Measurements from ENCODE around the gene UGT2B17. TPM values are rescaled to one million over a fixed set of nuclear protein-coding genes. Genes with fewer than 3 reads are reported as not detected.

The UGT2B17 gene
- total RNA-seq, 2 experiments from 2014 or later, result not detected

DNA sequence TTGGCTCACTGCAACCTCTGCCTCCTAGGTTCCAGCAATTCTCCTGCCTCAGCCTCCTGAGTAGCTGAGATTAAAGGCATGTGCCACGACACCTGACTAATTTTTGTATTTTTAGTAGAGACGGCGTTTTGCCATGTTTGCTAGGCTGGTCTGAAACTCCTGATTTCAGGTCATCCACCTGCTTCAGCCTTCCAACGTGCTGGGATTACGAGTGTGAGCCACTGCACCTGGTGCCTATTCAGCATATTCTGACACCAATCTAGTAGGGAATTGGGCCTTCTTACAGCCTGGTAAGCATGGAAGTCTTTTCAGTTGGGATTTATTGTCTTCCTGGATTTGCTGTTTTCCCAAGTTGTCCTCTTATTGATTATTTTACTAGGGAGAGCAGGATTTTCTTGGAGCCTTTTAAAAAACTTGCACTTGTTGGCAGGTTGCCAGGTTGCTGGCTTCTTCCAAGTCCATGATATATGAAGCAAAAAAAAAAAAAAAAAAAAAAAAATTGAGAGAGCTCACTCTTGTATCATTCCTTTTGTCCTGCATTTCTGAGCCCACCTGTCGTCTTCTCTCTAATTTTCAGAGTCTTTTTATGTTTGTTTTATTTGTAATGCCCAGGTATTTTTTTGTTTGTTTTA, 85.2 kb downstream of the UGT2B17 start:
- Mint-ChIP-seq H3K9me3 (no peaks in the 10 kb centered on the region), H3K4me1 (ENCODE audit: low read depth) (peaks cover 10% of the 10 kb centered on the region), H3K27me3 (no peaks in the 10 kb centered on the region), H3K36me3 (ENCODE audit: low read depth) (no peaks in the 10 kb centered on the region), H3K4me3 (no peak overlapping the region), H3K27ac (no peak overlapping the region)
- Histone ChIP-seq H3K9me3 (ENCODE audit: control insufficient read depth in 1 of 2, insufficient read depth in 1 of 2, low read length in 2 of 2) (no peaks in the 10 kb centered on the region), H3K4me1 (ENCODE audit: insufficient read depth, low read length) (no peaks in the 10 kb centered on the region), H3K4me3 (ENCODE audit: low read length) (no peak overlapping the region), H3K27ac (ENCODE audit: low read depth in 1 of 2, low read length in 2 of 2) (no peak overlapping the region), H3K36me3 (ENCODE audit: insufficient read depth, low read length) (no peaks in the 10 kb centered on the region), H3K27me3 (ENCODE audit: control insufficient read depth in 1 of 2, insufficient read depth in 2 of 2, low read length in 2 of 2) (no peaks in the 10 kb centered on the region)
- TF ChIP-seq, protein P1, sequence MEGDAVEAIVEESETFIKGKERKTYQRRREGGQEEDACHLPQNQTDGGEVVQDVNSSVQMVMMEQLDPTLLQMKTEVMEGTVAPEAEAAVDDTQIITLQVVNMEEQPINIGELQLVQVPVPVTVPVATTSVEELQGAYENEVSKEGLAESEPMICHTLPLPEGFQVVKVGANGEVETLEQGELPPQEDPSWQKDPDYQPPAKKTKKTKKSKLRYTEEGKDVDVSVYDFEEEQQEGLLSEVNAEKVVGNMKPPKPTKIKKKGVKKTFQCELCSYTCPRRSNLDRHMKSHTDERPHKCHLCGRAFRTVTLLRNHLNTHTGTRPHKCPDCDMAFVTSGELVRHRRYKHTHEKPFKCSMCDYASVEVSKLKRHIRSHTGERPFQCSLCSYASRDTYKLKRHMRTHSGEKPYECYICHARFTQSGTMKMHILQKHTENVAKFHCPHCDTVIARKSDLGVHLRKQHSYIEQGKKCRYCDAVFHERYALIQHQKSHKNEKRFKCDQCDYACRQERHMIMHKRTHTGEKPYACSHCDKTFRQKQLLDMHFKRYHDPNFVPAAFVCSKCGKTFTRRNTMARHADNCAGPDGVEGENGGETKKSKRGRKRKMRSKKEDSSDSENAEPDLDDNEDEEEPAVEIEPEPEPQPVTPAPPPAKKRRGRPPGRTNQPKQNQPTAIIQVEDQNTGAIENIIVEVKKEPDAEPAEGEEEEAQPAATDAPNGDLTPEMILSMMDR (IDR thresholded peaks at IDR 0.05), result no peak
- CTCF ChIA-PET, result no interaction called here
- ATAC-seq (ENCODE audit: poor library complexity) (no peak), DNase-seq (no peak)
- POLR2A ChIA-PET, result no interaction called here
- intact Hi-C loops (cut with DNase I, micrococcal nuclease), result no loop called here

DNA sequence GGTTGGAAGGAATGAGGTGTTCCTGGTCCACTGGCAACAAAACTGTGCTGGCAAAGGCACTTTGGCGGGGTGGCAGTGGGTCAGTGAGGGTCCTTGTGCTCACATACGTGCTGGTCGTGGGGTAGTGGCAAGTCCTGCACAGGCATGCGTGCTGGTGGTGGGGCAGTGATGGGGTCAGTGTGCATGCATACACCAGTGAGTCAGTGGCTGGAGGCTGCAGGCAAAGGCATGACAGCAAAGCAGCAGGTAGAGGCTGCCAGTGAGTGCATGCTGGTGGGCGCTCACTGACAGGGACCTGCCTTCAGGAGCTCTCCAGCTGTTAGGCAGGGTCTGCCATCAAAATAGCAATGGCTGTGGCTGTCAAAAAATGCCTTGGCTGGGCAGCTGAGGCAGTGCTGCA, 86.8 kb downstream of the UGT2B17 start:
- intact Hi-C loops (cut with DNase I, micrococcal nuclease), result no loop called here
- Mint-ChIP-seq H3K27ac (no peak overlapping the region), H3K4me1 (ENCODE audit: low read depth) (peaks cover 7% of the 10 kb centered on the region), H3K36me3 (ENCODE audit: low read depth) (no peaks in the 10 kb centered on the region), H3K27me3 (no peaks in the 10 kb centered on the region), H3K9me3 (no peaks in the 10 kb centered on the region), H3K4me3 (no peak overlapping the region)
- ChIA-PET POLR2A (no interaction called here), CTCF (interaction anchor here (2.3 kb wide), 1 partner anchor 9 kb away, joined by 4 read pairs; no protein-coding TSS in a partner anchor)
- no peak overlapping the region for H3K27ac ChIP-seq (ENCODE audit: low read depth in 1 of 2, low read length in 2 of 2)
- ATAC-seq (ENCODE audit: poor library complexity) (no peak), DNase-seq (no peak)
- TF ChIP-seq, protein P1 (IDR thresholded peaks at IDR 0.05), result no peak
- no peak overlapping the region for H3K4me3 ChIP-seq (ENCODE audit: low read length)
- no peaks in the 10 kb centered on the region for H3K36me3 ChIP-seq (ENCODE audit: insufficient read depth, low read length)
- H3K4me1 ChIP-seq (ENCODE audit: insufficient read depth, low read length), result no peaks in the 10 kb centered on the region
- H3K9me3 ChIP-seq (ENCODE audit: control insufficient read depth in 1 of 2, insufficient read depth in 1 of 2, low read length in 2 of 2), result no peaks in the 10 kb centered on the region
- H3K27me3 ChIP-seq (ENCODE audit: control insufficient read depth in 1 of 2, insufficient read depth in 2 of 2, low read length in 2 of 2), result no peaks in the 10 kb centered on the region

Other genes with a start within 250 kb of the UGT2B17 start
- gene YTHDC1, start 226.2 kb downstream of the UGT2B17 start, total RNA-seq, result 100 to 1,000 TPM; 383 to 389 TPM
- gene TMPRSS11E, start 128.9 kb downstream of the UGT2B17 start, total RNA-seq, result not detected
- not detected for gene UGT2B15, start 94.3 kb upstream of the UGT2B17 start, total RNA-seq
- not detected for gene UGT2B10, start 239.7 kb upstream of the UGT2B17 start, total RNA-seq

Data from CD4-positive, alpha-beta T cell (primary cell).